SJSA1 (cell line): ENCODE results near the gene CMSS1. TPM values are rescaled to one million over a fixed set of nuclear protein-coding genes. Genes with fewer than 3 reads are reported as not detected.

Experiments used
- DNase-seq, 2 experiments: peaks; one replicate each; pipeline ENCODE4 v3.0.0-alpha.2; 2015 to 2020; ENCODE audit warnings: low spot score in 2 of 2, low read depth in 1 of 2
- H3K27ac ChIP-seq: fragments of 250-450 bp; sonication (Bioruptor Pico); 2 replicates; pipeline ENCODE4 v1.5.1; 2020; ENCODE audit warnings: mild to moderate bottlenecking, moderate library complexity
- H3K27me3 ChIP-seq: fragments of 250-450 bp; sonication (Bioruptor Pico); replicated peaks from 2 replicates; pipeline ENCODE4 v1.5.1; 2020; ENCODE audit warnings: mild to moderate bottlenecking, moderate library complexity
- H3K36me3 ChIP-seq: fragments of 250-450 bp; sonication (Bioruptor Pico); 2 replicates; pipeline ENCODE4 v1.5.1; 2020; ENCODE audit warnings: mild to moderate bottlenecking
- H3K4me1 ChIP-seq: fragments of 250-450 bp; sonication (Bioruptor Pico); replicated peaks from 2 replicates; pipeline ENCODE4 v1.6.1; 2021; ENCODE audit warnings: mild to moderate bottlenecking
- H3K4me3 ChIP-seq: fragments of 250-450 bp; sonication (Bioruptor Pico); 2 replicates; pipeline ENCODE4 v1.5.1; 2020; ENCODE audit warnings: mild to moderate bottlenecking
- H3K9me3 ChIP-seq: fragments of 250-450 bp; sonication (Bioruptor Pico); replicated peaks from 2 replicates; pipeline ENCODE4 v1.5.1; 2020; ENCODE audit warnings: mild to moderate bottlenecking
- total RNA-seq: library from RNA; depleted of rRNA; stranded (reverse); fragments of >200 nt; shearing (Covaris generic); gene quantifications from 2 replicates; pipeline ENCODE4 v1.2.3, GENCODE V29; 2014

Gene CMSS1
- total RNA-seq, 1 experiment from 2014 or later: 29.5 TPM

DNA sequence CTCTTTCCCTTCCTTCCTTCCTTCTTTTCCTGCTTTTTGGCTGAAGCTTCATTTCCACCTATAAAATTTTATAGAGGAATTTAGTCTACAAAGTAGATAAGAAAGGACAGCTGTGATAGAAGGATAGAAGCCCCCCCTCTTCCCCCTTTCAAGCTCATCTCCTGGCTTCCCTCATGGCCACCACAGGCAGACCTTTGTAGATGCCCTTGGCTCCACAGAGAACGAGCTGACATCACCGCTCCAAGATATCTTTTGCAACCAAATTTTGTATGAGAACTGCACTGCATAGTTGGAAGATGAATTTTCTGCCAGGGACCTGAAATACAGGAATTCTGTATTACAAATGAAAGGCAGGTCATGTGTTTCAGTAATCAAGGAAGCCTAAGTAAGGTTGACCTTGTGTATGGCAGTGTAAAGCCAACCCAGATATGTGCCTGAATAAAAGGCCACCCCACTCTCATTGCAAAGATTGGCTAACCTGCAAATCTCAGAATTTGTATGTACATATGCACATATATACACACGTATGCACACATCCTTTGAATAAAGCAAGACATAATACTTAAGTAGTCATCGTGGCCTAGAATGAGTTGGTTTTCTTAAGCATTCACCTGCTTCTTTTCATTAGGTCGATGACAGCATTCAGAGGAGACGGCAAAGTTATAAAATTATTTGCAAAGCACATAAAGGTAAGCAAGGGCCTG is 353.7 kb downstream of the CMSS1 start:
- H3K36me3 ChIP-seq: no peaks in the 10 kb centered on the region
- no peak for DNase-seq
- H3K4me1 ChIP-seq: peaks cover 8% of the 10 kb centered on the region; the same call in 1 of the 2 replicates
- H3K9me3 ChIP-seq: no peaks in the 10 kb centered on the region
- no peak overlapping the region for H3K4me3 ChIP-seq
- H3K27ac ChIP-seq: no peak overlapping the region
- no peaks in the 10 kb centered on the region for H3K27me3 ChIP-seq

DNA sequence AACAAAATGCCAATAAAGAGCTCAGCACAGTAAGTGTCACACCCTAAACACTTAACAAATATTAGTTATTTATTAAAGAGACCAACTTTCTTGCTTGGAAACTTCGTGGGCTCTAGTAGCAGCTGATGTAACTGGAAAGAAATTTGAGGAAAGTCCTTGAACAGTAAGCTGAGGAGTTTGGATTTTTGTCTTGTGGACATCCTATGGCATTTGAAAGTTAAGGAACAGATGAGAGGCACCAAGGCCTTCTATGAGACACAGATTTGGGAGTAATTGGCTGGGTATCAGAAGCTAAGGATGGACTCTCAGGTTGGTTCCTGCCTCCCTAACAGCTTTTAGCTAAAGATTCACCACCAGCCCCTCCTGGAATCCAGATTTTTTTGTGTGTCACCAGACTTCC is 356.3 kb downstream of the CMSS1 start:
- no peaks in the 10 kb centered on the region for H3K27me3 ChIP-seq
- no peak for DNase-seq
- peaks cover 7% of the 10 kb centered on the region; the same call in 1 of the 2 replicates for H3K4me1 ChIP-seq
- H3K27ac ChIP-seq: no peak overlapping the region
- H3K4me3 ChIP-seq: no peak overlapping the region
- 0 out of 2 replicates have a peak, but pooled peaks cover 5% of the 10 kb centered on the region for H3K36me3 ChIP-seq
- H3K9me3 ChIP-seq: no peaks in the 10 kb centered on the region

DNA sequence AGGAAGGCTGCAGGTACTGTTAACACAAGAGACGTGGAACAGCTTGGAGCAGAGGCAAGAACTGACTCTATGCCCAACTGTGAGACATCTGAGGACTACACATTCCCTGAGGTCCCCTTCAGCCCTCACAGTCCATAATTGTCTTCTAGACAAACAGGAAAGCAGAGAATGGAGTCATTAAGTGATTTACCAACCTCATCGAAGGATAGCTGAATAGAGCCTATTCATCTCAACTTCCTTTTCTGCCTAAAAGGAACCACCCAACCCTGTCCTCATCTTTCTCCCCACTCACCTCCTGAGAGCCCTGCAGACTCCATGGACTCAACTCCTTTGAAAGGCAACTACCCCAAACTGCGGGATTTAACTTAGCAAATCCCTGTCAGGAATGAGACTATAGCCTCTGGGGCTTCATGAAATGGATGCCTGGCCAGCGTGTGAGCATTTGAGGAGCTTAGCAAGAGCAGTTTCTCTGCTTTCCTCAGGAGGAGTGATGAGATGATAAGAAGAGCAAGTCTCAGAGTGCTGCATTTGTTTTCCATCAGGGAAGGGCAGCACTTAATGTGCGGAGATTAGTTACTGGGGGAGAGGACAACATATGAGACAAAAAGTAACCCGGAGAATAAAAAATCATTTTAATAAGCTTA is 358.1 kb downstream of the CMSS1 start:
- no peak overlapping the region for H3K27ac ChIP-seq
- H3K4me3 ChIP-seq: no peak overlapping the region
- H3K27me3 ChIP-seq: no peaks in the 10 kb centered on the region

DNA sequence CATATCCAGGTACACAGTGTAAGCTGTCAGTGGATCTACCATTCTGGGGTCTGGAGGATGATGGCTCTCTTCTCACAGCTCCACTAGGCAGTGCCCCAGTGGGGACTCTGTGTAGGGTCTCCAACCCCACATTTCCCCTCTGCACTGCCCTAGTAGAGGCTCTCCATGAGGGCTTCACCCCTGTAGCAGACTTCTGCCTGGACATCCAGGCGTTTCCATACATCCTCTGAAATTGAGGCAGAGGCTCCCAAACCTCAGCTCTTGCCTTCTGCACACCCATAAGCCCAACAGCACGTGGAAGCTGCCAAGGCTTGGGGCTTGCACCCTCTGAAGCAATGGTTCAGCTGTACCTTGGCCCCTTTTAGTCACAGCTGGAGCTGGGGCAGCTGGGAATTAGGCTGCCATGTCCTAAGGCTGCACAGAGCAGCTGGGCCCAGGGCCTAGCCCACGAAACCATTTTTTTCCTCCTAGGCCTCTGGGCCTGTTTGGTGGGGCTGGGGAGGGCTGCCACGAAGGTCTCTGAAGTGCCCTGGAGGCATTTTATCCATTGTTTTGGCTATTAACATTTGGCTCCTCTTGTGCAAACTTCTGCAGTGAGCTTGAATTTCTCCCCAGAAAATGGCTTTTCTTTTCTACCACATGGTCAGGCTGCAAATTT is 362.2 kb downstream of the CMSS1 start:
- no peak for DNase-seq
- Histone ChIP-seq H3K27me3 (no peaks in the 10 kb centered on the region), H3K36me3 (0 out of 2 replicates have a peak, but pooled peaks cover 5% of the 10 kb centered on the region), H3K27ac (no peak overlapping the region), H3K9me3 (no peaks in the 10 kb centered on the region), H3K4me1 (no peaks in the 10 kb centered on the region), H3K4me3 (no peak overlapping the region)

More for the DNA sequence above, 358.1 kb downstream of the CMSS1 start:
- DNase-seq: no peak
- Histone ChIP-seq H3K9me3 (no peaks in the 10 kb centered on the region), H3K4me1 (no peaks in the 10 kb centered on the region), H3K36me3 (0 out of 2 replicates have a peak, but pooled peaks cover 5% of the 10 kb centered on the region)

DNA sequence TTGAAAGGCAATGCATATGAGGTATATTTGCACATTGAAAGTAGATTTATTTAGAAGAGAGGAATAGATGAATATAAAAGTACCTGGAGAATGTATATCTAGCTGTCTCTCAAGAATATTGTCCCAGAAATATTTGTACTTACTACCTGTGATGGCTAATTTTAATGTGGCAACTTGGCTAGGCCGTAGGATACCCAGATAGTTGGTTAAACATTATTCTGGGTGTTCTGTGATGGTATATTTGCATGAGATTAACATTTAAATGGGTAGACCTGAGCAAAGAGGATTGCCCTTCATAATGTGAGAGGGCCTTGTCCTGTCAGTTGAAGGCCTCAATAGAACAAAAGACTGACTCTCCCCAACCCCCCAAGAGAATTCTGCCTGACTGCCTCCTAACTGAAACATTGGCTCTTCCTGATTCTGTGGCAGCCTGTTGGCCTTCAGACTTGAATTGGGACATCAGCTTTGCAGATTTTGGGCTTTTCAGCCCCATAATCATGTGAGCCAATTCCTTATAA is 366.0 kb downstream of the CMSS1 start:
- Histone ChIP-seq H3K27ac (no peak overlapping the region), H3K27me3 (no peaks in the 10 kb centered on the region), H3K4me1 (no peaks in the 10 kb centered on the region), H3K36me3 (0 out of 2 replicates have a peak, but pooled peaks cover under 1% of the 10 kb centered on the region), H3K4me3 (no peak overlapping the region), H3K9me3 (no peaks in the 10 kb centered on the region)
- no peak for DNase-seq

DNA sequence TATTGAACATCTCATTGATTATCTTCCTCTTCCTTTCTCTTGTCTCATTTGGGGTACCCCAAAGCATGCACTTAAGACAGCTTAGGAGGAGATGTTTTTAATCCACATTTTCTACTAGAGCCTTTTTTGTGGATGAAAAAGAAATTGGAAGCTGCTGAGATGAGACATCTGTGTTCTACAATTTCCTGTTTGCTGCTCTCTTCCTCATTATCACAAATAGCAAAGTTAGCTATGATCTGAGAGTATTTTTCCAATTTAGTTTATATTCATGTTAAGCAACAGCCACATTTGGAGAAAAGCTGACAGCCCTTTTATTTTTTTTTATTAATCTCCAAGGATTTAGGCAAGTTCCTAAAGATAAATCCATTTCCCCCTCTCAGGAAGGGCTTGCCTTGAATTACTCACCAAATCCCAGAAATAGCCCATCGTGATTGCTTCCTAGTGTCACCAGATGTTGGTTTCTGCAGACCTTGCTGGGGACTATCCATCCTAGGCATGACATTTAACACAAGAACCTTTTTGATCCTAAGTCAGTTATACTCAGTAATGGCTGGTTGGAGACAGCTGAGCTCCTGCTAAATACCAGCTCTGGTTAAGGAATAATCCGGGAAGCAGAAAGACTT is 367.4 kb downstream of the CMSS1 start:
- no peaks in the 10 kb centered on the region for H3K27me3 ChIP-seq
- no peaks in the 10 kb centered on the region for H3K4me1 ChIP-seq
- no peak overlapping the region for H3K27ac ChIP-seq
- no peak overlapping the region for H3K4me3 ChIP-seq
- H3K36me3 ChIP-seq: no peaks in the 10 kb centered on the region
- H3K9me3 ChIP-seq: no peaks in the 10 kb centered on the region
- DNase-seq: no peak

DNA sequence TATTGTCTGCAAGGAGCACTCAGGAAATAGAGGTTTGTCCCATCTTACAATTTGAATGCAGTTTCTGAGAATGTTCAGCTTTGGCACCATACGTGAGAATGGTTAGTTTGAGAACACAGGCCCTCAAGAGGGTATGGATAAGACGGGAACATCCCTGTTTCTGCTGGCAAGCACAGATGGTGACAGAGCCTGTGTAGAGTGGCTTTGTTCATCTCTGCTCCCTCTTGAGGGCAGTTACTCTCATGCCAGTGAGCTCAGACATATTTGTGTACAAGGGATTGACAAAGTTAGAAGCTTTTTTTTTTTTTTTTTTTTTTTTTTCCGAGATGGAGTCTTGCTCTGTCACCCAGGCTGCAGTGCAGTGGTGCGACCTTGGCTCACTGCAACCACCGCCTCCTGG is 368.2 kb downstream of the CMSS1 start:
- Histone ChIP-seq H3K36me3 (no peaks in the 10 kb centered on the region), H3K9me3 (no peaks in the 10 kb centered on the region), H3K4me1 (no peaks in the 10 kb centered on the region), H3K4me3 (no peak overlapping the region), H3K27me3 (no peaks in the 10 kb centered on the region), H3K27ac (no peak overlapping the region)
- no peak for DNase-seq

DNA sequence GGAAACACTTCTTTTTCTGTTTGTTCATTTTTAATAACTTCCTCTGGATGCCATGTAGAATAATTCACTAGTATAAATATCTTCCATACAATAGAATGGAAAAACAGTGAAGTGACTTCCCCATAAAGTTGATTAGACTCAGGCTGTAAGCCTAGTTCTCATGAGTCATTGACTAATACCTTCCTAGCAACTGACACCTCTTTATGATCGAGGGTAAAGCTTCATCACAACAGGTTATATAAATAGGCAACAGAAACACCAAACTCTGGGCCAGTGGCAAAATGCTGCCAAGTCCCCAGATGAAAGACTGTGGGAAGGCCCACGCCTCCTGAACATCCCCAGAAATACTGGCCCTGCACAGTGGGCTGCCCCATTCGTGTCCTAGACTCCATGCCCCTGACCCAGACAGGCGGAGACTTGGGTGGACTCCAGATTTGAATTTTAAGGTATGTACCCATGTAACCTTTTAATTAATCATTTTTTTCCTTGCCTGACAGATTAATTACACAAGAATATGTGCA is 371.8 kb downstream of the CMSS1 start:
- no peak for DNase-seq
- H3K27me3 ChIP-seq: no peaks in the 10 kb centered on the region
- no peaks in the 10 kb centered on the region for H3K36me3 ChIP-seq
- no peak overlapping the region for H3K4me3 ChIP-seq
- H3K27ac ChIP-seq: no peak overlapping the region
- H3K9me3 ChIP-seq: no peaks in the 10 kb centered on the region
- H3K4me1 ChIP-seq: no peaks in the 10 kb centered on the region

DNA sequence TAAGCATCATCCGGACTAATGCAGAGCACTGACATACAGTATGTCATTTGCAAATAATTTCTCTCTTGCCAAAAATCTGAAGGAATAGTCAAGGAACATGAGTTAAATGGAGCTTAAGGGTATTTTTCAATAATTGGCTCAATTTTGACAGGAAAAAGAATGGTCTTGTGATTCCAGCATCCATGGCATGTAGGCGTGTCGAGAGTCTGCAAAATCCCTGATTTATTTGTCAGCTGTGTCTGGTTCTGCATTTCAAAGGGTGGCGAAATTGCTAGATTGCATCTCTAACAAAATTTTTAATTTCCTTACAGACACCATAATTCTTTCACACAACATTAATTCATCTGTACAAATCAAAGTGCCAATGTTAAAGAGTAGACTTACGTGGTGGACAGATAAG is 377.7 kb downstream of the CMSS1 start:
- Histone ChIP-seq H3K9me3 (no peaks in the 10 kb centered on the region), H3K4me1 (no peaks in the 10 kb centered on the region), H3K4me3 (no peak overlapping the region), H3K27me3 (no peaks in the 10 kb centered on the region), H3K27ac (no peak overlapping the region), H3K36me3 (no peaks in the 10 kb centered on the region)
- no peak for DNase-seq

DNA sequence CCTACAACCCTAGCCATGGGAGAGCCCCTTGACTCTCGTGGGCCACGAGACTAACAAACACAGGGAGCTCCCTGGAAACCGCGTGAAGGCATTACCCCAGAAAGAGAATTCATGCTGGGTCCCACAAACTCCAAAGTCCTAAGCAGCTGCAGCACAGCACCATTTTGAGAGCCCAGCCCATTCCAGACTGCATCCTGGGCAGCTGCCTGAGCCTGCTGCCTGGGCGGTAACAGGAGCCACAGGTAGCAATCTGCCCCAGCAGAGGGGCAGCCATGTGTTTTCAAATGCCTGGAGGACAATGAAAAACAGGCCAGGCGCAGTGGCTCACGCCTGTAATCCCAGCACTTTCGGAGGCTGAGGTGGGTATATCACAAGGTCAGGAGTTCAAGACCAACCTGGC is 380.2 kb downstream of the CMSS1 start:
- Histone ChIP-seq H3K36me3 (no peaks in the 10 kb centered on the region), H3K27ac (no peak overlapping the region), H3K4me1 (no peaks in the 10 kb centered on the region), H3K27me3 (no peaks in the 10 kb centered on the region), H3K4me3 (no peak overlapping the region), H3K9me3 (no peaks in the 10 kb centered on the region)
- no peak for DNase-seq

DNA sequence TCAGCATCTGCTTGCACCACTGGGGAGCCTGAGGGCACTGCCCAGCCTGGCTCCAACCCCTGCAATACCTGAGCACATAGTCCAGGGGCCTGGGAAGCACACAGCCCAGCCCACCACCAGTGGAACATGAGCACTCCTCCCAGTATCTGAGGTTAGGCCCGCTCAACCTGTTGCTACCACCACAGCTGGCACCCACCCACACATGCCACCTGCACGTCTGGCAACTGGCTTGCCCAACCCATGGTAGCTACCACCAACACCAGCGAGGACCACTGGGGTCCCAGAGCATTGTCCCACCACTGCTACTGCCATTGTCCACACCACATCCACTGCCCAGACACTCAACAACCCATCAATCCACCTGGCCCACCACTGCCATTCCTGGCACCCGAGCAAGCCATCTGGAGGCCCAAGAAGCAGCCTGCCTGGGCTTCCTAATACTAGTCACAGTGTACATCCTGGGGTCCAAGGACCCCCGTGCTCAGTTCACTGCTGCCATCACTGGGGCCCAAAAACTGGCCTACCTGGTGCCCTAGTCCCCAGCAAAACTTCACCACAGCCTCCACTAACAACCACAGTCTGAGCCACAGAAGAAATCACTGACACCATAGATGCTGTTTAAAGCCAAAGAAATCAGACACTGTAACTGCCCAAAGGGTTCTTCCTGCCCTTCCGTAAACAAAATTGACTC is 381.1 kb downstream of the CMSS1 start:
- DNase-seq: no peak
- Histone ChIP-seq H3K36me3 (no peaks in the 10 kb centered on the region), H3K9me3 (no peaks in the 10 kb centered on the region)

DNA sequence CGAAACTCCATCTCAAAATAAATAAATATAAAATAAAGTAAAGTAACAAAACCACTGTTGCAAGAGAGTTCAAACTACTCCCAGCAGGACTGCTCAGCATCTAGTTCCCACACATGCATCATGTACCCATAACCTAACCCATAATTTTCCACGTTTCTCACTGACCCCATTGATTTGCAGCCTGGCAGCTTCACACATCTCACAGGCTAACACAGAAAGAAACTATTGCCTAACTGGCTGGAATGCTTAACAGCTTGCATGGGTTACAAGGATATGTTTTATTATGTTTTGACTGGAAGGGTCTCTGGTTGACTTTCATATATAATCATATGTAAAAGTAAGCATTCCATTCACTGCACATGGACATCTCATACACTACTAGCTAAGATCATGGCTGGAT is 387.5 kb downstream of the CMSS1 start:
- H3K27me3 ChIP-seq: no peaks in the 10 kb centered on the region
- no peak for DNase-seq

More for the DNA sequence above, 381.1 kb downstream of the CMSS1 start:
- Histone ChIP-seq H3K4me1 (no peaks in the 10 kb centered on the region), H3K27ac (no peak overlapping the region), H3K27me3 (no peaks in the 10 kb centered on the region), H3K4me3 (no peak overlapping the region)

DNA sequence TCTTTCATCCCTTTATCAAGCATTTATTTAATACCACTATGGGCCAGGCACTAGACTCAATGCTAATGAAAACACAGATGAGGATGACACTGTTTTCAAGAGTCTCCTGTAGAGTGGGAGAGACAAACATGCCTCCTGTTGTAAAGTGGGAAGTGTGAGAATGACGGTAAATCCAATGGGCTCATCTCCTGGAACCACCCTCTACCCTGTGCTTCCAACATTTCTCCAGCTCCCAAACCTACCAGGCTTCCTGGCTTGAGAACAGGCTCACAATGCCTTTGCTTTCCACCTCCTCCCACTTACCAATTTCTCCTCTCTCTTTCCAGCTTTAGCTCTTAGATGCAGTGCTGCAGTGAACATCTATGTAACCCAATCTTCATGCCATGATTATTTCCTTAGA is 389.0 kb downstream of the CMSS1 start:
- DNase-seq: no peak
- H3K27me3 ChIP-seq: no peaks in the 10 kb centered on the region
- H3K4me1 ChIP-seq: peaks cover 20% of the 10 kb centered on the region
- H3K27ac ChIP-seq: no peak overlapping the region
- H3K36me3 ChIP-seq: no peaks in the 10 kb centered on the region
- no peak overlapping the region for H3K4me3 ChIP-seq
- H3K9me3 ChIP-seq: no peaks in the 10 kb centered on the region

More for the DNA sequence above, 387.5 kb downstream of the CMSS1 start:
- Histone ChIP-seq H3K36me3 (no peaks in the 10 kb centered on the region), H3K9me3 (no peaks in the 10 kb centered on the region), H3K27ac (no peak overlapping the region), H3K4me3 (no peak overlapping the region), H3K4me1 (peaks cover 7% of the 10 kb centered on the region)
